AG08396 (cell line): ENCODE results near the gene GATAD2B.
"Not testable (repeated sequence)": the region's sequence is repeated elsewhere in the genome, so short reads cannot be mapped to it uniquely, and the experiment has no call there.

Experiments
- DNase-seq: peaks from one replicate; pipeline ENCODE4 v3.0.0; 2012; ENCODE audit warnings: low spot score, mixed read lengths

The GATAD2B gene

GRCh38 chr1:153778051-153778823, 144.5 kb downstream of the GATAD2B start:
- DNase-seq, result no peak

DNA sequence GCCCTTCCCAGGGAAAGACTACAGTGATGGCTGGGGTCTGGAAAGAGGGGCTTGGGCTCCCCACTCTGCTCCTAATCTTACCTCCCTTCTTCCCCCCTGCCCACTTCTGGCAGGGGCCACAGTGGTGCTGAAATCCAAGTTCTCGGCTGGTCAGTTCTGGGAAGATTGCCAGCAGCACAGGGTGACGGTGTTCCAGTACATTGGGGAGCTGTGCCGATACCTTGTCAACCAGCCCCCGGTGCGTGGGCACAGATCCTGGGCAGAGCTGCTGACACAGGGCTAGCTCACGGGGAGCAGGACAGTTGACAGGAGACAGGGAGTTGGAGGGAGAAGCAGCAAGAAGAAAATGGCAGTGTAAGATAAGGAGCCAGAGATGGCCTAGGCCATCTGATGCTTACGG, 145.1 kb downstream of the GATAD2B start:
- no peak for DNase-seq

GRCh38 chr1:153776845-153777370, 145.9 kb downstream of the GATAD2B start:
- no peak for DNase-seq

GRCh38 chr1:153776352-153776751, 146.4 kb downstream of the GATAD2B start:
- DNase-seq, result no peak

- peak; percentile 70 for DNase-seq
Observed at GRCh38 chr1:153775458-153776327, 147.1 kb downstream of the GATAD2B start.

GRCh38 chr1:153774780-153775457, 147.9 kb downstream of the GATAD2B start, which contains the start of gene SLC27A3:
Gene SLC27A3 (plus strand): TSS chr1:153775407. CDS start chr1:153775498, 91 bp downstream.
- peak; percentile 79 for DNase-seq

- no peak for DNase-seq
Observed at GRCh38 chr1:153774026-153774595, 148.7 kb downstream of the GATAD2B start.

- DNase-seq, result no peak
Observed at GRCh38 chr1:153773096-153773921, 149.5 kb downstream of the GATAD2B start.

DNA sequence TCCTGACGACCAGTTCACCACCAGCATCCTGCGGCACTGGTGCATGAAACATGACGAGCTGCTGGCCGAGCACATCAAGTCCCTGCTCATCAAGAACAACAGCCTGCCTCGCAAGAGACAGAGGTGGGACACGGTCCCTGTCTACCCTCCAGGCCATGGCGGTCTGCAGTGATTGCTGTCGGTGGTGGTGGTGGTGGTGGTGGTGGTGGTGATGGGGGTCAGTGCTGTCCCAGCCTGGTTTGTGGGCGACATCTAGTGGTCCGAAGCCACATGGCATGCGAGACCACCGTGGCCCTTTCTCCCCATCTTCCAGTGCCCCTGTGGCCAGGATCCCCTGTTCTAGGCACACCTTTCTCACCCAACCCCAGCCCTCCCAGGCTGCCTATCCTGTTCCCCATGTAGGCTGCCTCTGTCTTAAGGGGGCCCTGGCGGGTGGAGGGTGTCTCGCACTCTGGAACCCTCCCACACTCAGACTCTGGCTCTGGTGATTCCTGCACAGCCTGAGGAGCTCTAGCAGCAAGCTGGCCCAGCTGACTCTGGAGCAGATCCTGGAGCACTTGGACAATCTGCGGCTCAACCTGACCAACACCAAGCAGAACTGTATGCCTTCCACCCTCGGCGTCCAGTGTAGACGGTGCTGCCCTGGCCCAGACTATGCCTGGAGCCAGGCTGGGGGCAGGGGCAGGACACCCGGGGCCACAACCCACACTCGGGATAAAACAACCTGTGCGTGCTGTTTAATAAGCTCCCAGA, 150.8 kb downstream of the GATAD2B start:
- no peak for DNase-seq

GRCh38 chr1:153771261-153771660, 151.5 kb downstream of the GATAD2B start:
- no peak for DNase-seq

DNA sequence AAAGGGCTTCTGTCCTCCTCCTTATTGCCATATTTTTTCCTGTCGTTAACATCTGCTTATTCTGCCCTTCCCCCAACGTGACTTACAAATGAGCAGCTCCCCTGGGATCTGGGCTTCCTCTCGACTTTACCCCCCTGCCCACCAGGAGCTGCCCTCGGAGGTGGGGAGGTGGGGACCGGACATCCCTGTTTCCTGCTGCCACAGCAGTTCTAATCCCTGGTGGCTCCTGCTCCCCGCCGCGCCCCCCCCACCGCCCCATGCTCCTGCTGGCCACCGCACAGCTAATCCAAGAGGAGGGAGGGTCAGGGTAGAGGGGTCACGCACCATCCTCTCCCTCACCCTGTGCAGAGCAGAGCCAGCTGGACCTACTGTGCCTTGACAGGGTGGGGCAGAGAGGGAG, 152.0 kb downstream of the GATAD2B start:
- DNase-seq, result no peak

DNA sequence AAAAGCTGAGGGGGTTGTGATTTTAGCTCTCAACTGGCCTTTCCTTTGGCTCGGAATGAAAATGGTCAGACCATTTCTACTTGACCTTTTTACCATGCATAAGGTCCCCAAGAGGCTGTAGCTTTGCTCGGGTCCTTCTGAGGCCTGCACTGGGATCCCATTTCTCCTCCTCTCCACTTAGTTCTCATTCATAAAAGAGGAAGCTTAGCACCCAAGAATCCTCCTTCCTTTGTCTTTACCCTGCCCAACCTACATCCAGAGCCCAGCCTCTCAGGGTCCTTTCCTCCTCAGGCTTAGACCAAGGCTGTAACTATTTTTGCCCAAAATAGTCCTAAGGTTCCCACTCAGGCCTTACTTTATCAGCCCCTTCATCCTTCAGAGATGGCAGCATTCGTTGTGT, 153.6 kb downstream of the GATAD2B start:
- DNase-seq, result no peak

DNA sequence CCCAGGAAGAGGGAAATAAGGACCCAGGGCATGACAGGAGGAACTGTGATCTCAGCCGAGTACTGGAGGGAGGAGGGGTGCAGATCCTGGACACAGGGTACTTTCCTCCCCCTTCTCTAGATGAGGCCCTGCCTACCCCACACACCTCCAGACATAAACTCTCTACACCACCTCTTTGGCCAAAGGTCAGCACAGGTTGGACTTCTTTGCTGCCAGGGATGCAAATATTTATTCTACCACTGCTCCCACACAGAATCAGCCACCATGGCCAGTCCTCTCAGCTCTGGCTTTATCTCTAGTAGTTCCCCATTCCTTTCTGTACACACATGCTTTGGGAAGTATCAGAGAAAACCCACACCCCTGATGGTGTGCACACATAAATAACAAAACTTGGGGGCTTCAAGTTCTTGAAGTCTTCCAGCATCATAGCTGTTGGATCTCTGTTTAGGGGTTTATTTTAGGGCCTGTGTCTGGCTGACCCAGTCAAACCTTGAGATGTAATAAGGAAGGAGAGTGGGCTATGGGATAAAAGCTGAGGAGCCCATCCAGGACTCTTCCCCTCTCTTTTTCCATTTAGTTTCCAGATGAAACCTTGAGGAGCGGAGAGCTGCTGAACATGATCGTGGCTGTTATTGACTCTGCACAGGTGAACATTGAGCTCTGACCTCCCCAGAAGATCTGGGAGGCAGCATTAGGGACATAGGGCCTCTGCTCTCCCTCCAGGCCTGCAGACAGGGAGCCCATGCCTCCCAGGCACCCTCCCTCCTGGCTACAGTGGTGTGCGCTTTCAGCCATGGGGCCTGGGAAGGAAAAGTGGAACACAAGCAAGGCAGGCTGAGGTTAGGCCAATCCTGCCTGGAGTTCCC, 154.2 kb downstream of the GATAD2B start:
- no peak for DNase-seq

DNA sequence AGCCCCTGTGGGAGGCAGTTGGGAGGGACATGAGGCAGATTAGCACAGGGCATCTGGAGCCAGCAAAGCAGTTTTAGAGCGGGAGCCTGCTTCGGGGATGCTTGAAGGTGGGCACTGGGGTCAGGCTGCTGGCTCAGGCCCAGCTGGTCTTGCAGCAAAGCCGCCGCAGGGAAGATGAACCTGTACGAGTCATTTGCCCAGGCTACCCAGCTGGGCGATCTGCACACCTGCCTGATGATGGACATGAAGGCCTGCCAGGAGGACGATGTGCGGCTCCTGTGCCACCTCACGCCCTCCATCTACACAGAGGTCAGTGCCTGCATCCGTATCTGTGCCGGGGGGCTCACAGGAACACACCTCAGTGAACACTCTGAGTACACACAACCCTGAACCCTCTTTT, 155.3 kb downstream of the GATAD2B start:
- DNase-seq, result no peak

- DNase-seq, result not testable (repeated sequence)
Observed at GRCh38 chr1:153766663-153767062, 156.1 kb downstream of the GATAD2B start.

DNA sequence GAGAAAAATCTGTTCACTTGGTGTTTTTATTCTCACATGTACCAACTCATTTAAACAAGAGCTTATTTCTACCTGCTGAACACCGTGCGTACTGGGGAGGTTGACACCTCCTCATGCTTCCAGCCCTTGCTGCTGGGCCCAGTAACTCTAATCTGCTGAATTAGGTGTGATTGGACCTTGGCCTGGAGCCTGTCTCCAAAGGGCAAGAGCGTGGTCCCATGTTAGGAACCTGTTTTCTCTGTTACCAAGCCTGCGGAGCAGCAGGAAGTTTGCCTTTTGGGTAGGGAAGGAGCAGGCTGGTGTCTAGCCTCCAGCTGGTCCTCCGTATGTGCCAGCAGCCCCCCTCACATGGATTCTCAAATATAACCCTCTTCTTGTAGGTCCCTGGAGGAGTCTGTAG, 158.5 kb downstream of the GATAD2B start:
- no peak for DNase-seq

GRCh38 chr1:153763365-153764225, 159.2 kb downstream of the GATAD2B start:
- DNase-seq, result no peak

DNA sequence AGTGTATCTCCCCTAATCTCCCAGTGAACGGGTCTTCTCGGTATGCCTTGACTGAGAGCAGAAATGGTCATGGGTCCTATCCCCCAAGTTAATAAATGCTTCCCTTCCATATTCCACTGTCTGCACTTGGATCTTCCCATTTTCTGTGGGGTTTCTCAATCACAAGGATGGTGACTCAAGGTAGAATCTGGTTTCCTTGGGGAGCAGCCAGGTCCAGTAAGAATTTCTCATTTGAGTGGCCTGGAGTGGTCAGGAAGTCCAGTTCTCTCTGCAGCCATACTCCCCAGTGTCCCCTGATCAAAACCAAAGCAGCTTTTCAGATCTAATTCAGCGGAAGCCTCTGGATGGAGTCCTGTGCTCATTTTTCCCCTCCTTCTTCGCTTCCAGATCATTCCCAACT, 162.3 kb downstream of the GATAD2B start:
- DNase-seq, result peak; percentile 50
